ENCODE measurements around the gene SLC25A45.
A peak's percentile ranks its signal among the peaks of the same experiment; 100 is the strongest.

Gene SLC25A45

DNA sequence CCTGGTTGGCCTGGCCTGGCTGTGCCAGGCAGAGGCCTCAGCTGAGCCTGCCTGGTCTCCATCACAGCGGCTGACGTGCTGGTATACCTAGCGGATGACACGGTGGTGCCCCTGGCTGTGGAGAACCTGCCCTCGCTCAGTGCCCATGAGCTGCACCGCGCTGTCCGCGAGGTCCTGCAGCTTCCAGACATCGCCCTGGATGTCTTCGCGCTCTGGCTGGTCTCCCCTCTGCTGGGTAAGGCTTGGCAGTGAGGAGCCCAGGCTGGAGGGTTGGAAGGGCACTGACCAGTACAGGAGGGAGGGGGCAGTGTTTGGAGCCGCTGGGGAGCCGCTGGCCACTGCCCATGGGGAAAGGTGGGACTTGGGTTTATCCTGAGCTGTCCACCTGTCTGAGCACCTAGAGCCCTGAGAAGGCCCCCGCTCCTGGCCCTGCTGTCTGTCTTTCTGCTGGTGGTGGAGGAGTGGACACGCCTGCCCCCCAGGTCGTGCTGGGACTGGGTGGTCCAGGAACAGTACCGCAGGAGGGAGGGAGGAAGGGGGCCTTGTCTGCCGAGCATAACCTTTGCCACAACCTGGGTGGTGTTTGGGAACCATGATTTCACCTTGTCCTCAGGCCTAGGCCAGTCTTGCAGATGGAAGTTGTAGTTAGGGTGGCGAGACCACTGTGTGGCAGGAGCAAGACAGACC is 7.0 kb upstream of the SLC25A45 start:
- DNase-seq (ENCODE audit: low read depth in 1 of 2, low spot score in 1 of 2): no peak

DNA sequence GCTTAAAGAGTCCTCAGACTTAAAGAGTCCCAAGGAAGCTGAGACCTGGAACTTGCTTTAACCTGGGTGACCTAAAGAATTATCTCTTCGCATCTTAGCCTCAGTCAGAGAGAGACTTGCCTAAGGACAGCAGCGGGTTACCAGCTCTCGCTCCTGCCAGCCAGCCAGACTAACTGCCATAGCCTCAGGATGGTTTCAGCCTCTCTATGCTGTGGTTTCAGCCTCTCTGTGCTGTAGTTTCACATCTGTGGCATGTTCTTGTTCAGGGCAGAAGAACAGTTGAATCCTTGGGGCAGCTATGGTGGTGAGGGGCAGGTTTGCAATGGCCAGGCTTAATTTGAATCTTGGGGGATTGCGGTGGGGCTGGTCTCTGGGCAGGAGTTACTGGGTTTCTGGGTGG is 6.3 kb upstream of the SLC25A45 start:
- no peak for DNase-seq (ENCODE audit: low read depth in 1 of 2, low spot score in 1 of 2)

- DNase-seq (ENCODE audit: low read depth in 1 of 2, low spot score in 1 of 2): peak; percentile 82 to 85
Observed at GRCh38 chr11:65386307-65387140, 4.1 kb upstream of the SLC25A45 start, which contains the start of gene FRMD8. Gene FRMD8, plus strand, starts transcription at chr11:65386637. Its CDS starts 400 bp downstream, at chr11:65387037.

- no peak for DNase-seq (ENCODE audit: low read depth in 1 of 2, low spot score in 1 of 2)
Observed at GRCh38 chr11:65384301-65384889, 1.9 kb upstream of the SLC25A45 start.

GRCh38 chr11:65383778-65384177 is 1.3 kb upstream of the SLC25A45 start:
- no peak for DNase-seq (ENCODE audit: low read depth in 1 of 2, low spot score in 1 of 2)

- DNase-seq (ENCODE audit: low read depth in 1 of 2, low spot score in 1 of 2): no peak
Observed at GRCh38 chr11:65382804-65383368, 440 bp upstream of the SLC25A45 start.

- no peak for DNase-seq (ENCODE audit: low read depth in 1 of 2, low spot score in 1 of 2)
Observed at GRCh38 chr11:65381716-65382032, 772 bp downstream of the SLC25A45 start.

DNA sequence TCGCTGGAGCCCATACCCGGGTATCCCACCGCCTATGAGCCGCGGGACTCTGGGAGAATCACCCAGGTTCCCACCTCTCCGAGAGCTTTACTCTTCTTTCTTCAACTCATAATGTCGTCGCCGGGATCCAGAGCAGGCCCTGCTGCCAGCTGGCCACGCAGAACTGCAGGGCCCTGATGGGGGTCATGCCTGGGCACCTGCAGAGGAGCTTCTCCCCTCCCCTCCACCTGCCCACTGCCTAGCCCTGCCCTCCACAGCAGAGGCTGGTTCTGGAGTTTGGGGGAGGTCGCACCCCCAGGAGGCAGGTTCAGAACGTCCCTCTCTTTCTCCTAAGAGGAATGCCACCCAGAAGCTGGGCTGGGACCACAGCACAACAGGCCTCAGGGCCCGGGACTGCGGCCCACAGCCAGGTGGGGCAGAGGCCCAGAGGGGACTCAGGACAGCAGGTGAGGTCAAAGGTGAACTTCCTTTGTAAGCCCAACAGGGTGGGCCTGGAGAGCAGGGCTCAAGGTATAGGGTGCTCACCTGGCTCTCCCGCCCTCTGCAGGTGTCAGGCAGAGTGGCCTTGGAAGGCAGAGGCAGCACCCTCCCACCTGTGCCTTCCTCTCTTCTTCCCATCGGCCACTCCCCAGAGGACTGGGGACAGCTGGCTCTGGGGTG is 1.9 kb downstream of the SLC25A45 start:
- no peak for DNase-seq (ENCODE audit: low read depth in 1 of 2, low spot score in 1 of 2)

DNA sequence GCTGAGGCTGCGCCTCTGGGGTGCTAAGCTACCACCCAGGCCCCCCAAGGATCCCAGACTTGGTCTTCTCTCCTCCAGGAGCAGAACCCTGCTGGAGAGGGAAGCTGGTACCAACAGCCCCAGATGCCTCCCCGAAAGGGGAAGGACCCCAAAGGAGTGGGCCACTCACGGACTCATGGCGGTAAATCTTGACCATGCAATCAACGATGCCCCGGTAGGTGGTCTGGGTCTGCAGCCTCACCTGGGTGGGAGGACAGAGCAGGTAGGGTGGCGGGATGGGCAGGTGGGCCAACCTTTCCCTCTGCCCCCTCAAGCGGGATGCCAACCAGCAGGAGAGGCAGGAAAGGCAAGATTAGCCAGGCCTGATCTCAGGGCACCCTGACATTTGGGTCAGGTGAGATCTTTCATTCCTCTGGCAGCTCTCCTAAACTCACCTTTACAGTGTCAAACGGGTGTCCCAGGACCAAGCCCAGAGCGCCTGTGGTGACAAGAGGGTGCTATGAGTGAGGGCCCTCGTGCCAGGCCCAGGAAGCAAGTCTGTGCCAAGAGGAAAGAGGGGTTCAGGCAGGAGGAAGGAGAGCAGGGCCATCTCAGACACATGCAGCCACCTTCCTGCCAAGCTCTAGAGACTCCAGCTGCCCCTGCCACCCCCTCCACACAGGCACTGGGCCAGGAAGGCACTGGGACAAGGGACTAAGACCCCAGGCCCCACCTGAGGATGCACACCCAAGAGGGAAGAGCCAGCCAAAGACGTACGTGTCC is 2.6 kb downstream of the SLC25A45 start:
- no peak for DNase-seq (ENCODE audit: low read depth in 1 of 2, low spot score in 1 of 2)

DNA sequence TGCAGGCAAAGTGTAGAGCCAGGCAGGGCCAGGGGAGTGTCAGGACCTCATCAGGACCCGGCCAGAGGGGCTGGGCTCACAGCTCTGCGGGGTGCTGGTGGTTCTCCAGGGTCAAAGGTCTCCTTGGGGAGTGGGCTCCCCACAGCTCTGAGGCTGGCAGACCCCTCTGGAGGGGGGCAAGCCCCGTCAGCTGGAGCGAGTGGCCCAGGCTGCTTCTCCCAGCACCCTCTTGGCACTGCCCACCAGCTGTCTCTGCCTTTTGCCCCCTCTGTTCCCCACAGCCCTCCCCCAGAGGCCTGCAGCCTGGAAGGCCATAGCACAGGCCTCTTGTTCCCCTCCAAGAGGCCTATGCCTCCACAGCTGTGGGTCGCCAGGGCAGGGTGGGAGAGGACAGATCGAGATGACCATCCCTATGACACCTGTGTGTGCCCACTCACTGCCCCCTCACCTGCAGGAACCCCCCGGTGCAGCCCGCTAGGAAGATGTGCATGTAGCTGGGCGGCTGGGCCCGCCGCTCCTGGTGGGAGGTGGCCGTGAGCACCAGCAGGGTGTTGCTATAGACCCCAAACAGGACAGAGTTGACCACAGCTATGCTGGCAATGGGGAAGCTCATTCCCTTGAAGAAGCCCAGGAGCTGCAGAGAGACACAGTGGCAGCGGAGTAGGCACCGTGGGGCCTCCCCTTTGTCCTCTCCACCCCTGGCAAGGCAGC is 3.4 kb downstream of the SLC25A45 start:
- no peak for DNase-seq (ENCODE audit: low read depth in 1 of 2, low spot score in 1 of 2)

DNA sequence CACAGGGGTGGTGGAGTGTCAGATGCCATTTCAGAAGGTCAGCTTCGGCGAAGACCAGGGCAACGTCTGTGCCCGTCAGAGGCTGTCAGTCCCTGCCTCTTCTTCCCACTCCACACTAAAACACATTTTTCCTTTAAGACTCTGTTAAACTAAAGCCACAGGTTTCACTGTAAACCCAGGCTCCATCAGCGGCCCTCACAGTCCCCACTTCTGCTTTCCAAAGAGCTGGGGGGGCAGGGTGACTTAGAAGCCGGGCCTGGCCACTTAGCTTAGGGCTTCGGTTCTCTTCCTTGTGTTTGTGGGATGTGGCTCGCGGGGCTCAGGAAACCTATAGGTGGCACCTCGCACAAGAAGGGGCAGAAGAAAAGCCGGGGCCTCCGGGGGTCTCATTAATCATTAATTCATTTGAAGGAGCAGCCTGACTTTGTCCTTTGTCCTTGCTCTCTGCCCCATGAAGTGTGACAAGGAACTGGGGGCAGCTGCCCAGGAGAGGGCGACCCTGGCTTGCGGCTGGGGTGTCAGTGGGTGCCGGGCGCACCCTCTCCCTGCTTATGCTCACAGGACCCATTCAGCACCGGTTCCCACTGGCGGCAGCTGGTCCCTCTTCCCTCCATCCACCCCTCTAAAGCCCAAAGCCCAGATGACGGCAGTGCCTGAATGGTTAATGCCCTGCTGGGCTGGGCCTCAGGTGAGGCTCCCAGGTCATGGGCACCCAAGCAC is 4.1 kb downstream of the SLC25A45 start:
- DNase-seq (ENCODE audit: low read depth in 1 of 2, low spot score in 1 of 2): no peak

DNA sequence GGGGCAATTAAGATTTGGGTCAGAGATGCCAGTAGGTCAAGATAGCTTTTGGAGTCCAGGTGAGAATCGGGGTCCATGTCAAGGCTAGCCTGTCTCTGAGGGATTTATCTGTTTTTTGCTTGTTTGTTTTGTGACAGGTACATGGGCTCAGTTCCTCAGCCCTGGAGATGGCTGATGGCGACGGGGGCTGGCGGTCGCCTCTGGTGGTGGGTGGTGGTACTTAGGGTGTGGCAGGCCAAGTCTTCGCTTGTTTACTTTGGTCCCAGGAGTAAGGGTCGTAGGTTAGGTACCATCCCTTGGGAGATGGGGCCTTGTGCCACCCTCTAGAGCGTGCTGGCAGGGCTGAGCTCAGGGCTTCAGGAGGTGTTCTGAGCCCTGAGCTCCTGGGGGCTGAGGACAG is 4.7 kb downstream of the SLC25A45 start:
- no peak for DNase-seq (ENCODE audit: low read depth in 1 of 2, low spot score in 1 of 2)

DNA sequence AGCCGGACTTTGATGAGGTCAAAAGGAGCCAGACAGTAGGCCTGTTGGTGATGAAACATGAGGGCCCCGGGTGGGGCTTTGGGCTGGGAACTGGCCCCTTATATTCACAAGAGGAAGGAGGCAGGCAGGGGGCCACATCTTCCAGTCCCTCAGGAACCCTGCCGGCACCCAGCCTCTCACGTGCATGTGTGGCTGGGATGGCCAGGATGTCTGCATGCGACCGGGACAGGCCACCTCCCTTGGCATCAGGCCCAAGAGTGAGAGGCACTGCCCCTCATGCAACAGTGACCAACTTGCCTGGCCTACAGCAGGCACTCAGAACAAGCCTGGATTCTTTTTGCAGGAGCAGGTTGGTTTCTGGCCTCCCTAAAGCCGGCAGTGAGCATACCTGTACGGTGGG is 5.4 kb downstream of the SLC25A45 start:
- no peak for DNase-seq (ENCODE audit: low read depth in 1 of 2, low spot score in 1 of 2)

GRCh38 chr11:65376138-65376713 is 6.2 kb downstream of the SLC25A45 start:
- no peak for DNase-seq (ENCODE audit: low read depth in 1 of 2, low spot score in 1 of 2)

GRCh38 chr11:65375012-65375411 is 7.4 kb downstream of the SLC25A45 start:
- no peak for DNase-seq (ENCODE audit: low read depth in 1 of 2, low spot score in 1 of 2)

- DNase-seq (ENCODE audit: low read depth in 1 of 2, low spot score in 1 of 2): no peak
Observed at GRCh38 chr11:65373839-65374580, 8.4 kb downstream of the SLC25A45 start.

GRCh38 chr11:65370659-65371049 is 11.8 kb downstream of the SLC25A45 start:
- DNase-seq (ENCODE audit: low read depth in 1 of 2, low spot score in 1 of 2): no peak

GRCh38 chr11:65366340-65366773 is 16.1 kb downstream of the SLC25A45 start:
- DNase-seq (ENCODE audit: low read depth in 1 of 2, low spot score in 1 of 2): no peak
